Chondrocyte (in vitro differentiated cells): ENCODE measurements around the gene PTER. TPM values are rescaled to one million over a fixed set of nuclear protein-coding genes. Genes with fewer than 3 reads are reported as not detected.

ENCODE experiments used
- DNase-seq: peaks from one replicate; pipeline ENCODE4 v3.0.0; 2021; ENCODE audit warnings: mixed read lengths, low spot score
- H3K27ac Mint-ChIP-seq: one replicate; pipeline ENCODE4 v1.8.0; 2021; ENCODE audit warnings: mild to moderate bottlenecking, moderate library complexity, mixed read lengths; ENCODE audit not compliant: unreplicated experiment
- H3K27me3 Mint-ChIP-seq: 2 replicates; pipeline ENCODE4 v1.8.0; 2021; ENCODE audit warnings: low read depth, mixed read lengths
- H3K36me3 Mint-ChIP-seq: 2 replicates; pipeline ENCODE4 v1.8.0; 2021; ENCODE audit warnings: low read depth, mixed read lengths
- H3K4me1 Mint-ChIP-seq: 2 replicates; pipeline ENCODE4 v1.8.0; 2021; ENCODE audit warnings: low read depth, mild to moderate bottlenecking, mixed read lengths
- H3K4me3 Mint-ChIP-seq: one replicate; pipeline ENCODE4 v1.8.0; 2021; ENCODE audit warnings: mild to moderate bottlenecking, moderate library complexity, mixed read lengths; ENCODE audit not compliant: unreplicated experiment
- H3K9me3 Mint-ChIP-seq: 2 replicates; pipeline ENCODE4 v1.8.0; 2021; ENCODE audit warnings: low read depth, mixed read lengths
- CTCF ChIP-seq: fragments of 200-600 bp; sonication (generic); IDR thresholded peaks from 2 replicates; pipeline ENCODE4 v1.5.0; 2021; ENCODE audit warnings: antibody characterized with exemption, mild to moderate bottlenecking, moderate library complexity
- long read RNA-seq: library from polyadenylated mRNA; stranded (forward); transcript quantifications from one replicate; pipeline ENCODE4 v2.0.0, GENCODE V29; 2021
- total RNA-seq: library from RNA; stranded (reverse); gene quantifications from 3 replicates; pipeline ENCODE4 v1.2.1, GENCODE V29; 2021

PTER gene
- total RNA-seq = 3.9 to 11.7 TPM (median 10.4 TPM) in 3 replicates
- long read RNA-seq, transcript PTER-205 (5 exons, 1,203 nt) = major isoform, 9 of 20 reads
- long read RNA-seq, partial matches to known transcripts = 0 of 20 reads
- long read RNA-seq, other reads (novel, unspliced or antisense) = 7 of 20 reads

DNA sequence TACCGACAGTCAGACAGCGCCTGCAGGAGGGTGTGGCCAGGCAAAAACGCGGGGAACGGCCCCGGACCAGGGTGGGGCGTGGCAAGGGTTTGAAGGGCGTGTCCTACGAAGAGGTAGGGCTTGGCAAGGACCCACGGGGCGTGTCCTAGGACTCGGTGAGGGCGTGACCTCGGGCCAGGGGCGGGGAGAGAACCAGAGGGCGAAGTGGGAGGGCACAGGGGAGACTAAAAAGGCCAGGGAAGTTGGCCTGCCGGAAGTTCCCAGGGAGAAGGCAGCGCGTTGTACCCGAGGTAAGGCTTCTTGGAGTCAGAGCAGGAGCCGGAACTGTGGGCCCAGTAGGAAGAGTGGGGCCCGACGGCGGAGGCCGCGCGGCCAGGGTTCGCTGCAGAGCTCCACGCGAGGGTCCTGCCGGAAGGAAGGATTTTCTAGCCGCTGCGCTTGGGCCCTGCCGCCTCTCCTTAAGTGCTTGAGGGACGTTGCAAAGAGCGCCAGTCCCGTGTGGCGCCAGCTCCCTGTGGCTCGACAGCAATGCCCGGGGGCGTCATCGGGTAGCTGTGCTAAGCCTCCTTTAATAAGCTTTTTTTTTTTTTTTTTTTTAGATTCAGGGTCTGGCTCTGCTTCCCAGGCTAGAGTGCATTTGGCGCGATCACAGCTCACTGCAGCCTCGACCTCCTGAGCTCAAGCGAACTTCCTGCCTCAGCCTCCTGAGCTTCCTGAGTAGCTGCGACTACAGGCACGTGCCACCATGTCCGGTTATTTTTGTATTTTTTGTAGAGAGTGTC, at the start of gene PTER:
TSS of gene PTER (plus strand) at position 253 of the 782 bp plus-strand sequence. CDS start 47,375 bp downstream, outside the sequence.
- Mint-ChIP-seq H3K4me3 (peak within 1 kb of the TSS; percentile 84), H3K36me3 (peaks cover 1% of the 10 kb centered on the region), H3K27ac (peak within 1 kb of the TSS; percentile 95), H3K27me3 (peaks cover 14% of the 10 kb centered on the region), H3K9me3 (no peaks in the 10 kb centered on the region), H3K4me1 (peaks cover 42% of the 10 kb centered on the region)
- TF ChIP-seq CTCF = peak; percentile 18
- peak; percentile 96 for DNase-seq

DNA sequence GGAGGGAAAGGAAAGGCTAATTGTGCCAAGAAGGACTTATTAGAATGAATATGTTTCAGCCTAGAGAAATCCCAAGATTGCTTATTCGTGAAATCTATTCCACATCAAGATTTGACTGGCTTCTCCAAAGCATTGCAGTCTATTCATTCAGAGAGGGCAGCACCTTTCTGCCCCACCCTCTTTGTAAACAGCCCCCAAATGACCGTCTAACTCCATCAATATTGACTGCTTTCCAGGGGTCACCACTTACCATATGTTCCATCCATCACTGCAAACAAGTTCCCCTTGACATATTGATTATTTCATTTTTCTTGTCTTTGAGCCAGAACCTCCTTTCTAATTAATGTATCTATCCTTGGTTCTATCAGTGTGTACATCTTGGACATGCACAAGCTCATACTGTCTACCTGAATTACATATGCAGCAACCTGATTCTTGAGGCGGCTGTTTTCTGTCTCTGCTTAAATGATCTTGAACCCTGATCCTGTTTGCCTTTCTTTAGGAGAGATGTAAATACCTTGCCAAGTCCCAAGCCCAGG, 44.2 kb upstream of the PTER start:
- TF ChIP-seq CTCF = no peak
- no peak overlapping the region for H3K4me3 Mint-ChIP-seq
- H3K36me3 Mint-ChIP-seq = no peaks in the 10 kb centered on the region
- H3K4me1 Mint-ChIP-seq = no peaks in the 10 kb centered on the region
- no peak for DNase-seq
- no peak overlapping the region for H3K27ac Mint-ChIP-seq
- H3K9me3 Mint-ChIP-seq = no peaks in the 10 kb centered on the region
- H3K27me3 Mint-ChIP-seq = peaks cover 12% of the 10 kb centered on the region

GRCh38 chr10:16393271-16393858, 43.4 kb upstream of the PTER start:
- Mint-ChIP-seq H3K27me3 (peaks cover 12% of the 10 kb centered on the region), H3K4me1 (no peaks in the 10 kb centered on the region), H3K4me3 (no peak overlapping the region), H3K27ac (no peak overlapping the region), H3K36me3 (no peaks in the 10 kb centered on the region), H3K9me3 (no peaks in the 10 kb centered on the region)
- DNase-seq = no peak
- TF ChIP-seq CTCF = no peak

DNA sequence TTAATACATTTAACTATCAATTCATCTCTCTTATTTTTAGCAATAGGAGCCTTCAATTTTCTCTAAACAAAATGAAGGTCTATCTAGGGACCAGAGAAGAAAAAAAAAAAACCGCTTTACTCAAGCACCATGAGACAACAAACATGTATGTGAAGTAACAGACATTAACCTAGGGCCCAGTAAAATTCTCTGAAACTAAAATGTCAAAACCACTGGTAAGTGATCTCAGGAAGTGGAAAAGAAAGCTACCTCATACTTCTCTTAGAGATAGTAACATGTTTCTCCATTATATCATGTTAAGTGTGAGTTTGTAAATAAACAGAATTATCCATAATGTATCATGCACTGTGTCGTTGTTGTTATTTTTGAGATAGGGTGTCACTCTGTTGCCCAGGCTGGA, 35.4 kb upstream of the PTER start:
- DNase-seq = no peak
- no peaks in the 10 kb centered on the region for H3K4me1 Mint-ChIP-seq
- TF ChIP-seq CTCF = no peak
- no peak overlapping the region for H3K4me3 Mint-ChIP-seq
- no peak overlapping the region for H3K27ac Mint-ChIP-seq
- peaks cover 15% of the 10 kb centered on the region for H3K27me3 Mint-ChIP-seq
- no peaks in the 10 kb centered on the region for H3K36me3 Mint-ChIP-seq
- H3K9me3 Mint-ChIP-seq = no peaks in the 10 kb centered on the region

DNA sequence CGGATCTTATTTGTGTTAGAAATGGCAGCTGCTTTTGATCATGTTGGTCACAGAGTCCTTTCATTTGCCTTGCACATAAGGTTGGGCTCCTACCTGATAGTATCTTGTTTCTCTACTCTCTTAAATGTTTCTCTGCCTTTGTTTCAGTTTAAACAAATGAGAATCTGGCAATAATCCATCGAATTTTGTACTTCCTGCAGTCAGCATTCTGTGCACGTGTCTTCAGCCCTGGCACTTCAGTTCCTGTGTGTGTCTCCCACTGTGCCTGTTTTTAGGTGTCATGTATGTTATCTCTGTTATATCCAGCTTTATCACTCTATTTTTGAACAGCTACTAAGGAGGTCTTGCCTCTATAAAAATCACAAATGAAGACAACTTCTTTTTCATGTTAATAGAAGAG, 28.4 kb upstream of the PTER start:
- Mint-ChIP-seq H3K27ac (no peak overlapping the region), H3K4me1 (no peaks in the 10 kb centered on the region), H3K4me3 (no peak overlapping the region), H3K9me3 (no peaks in the 10 kb centered on the region), H3K36me3 (no peaks in the 10 kb centered on the region), H3K27me3 (peaks cover 25% of the 10 kb centered on the region)
- no peak for DNase-seq
- no peak for TF ChIP-seq CTCF
